ENCODE data around the gene WDR70. TPM values are rescaled to one million over a fixed set of nuclear protein-coding genes. Genes with fewer than 3 reads are reported as not detected.

The WDR70 gene
- total RNA-seq, 2 donors from 2014 or later = 18.0 to 25.3 TPM

DNA sequence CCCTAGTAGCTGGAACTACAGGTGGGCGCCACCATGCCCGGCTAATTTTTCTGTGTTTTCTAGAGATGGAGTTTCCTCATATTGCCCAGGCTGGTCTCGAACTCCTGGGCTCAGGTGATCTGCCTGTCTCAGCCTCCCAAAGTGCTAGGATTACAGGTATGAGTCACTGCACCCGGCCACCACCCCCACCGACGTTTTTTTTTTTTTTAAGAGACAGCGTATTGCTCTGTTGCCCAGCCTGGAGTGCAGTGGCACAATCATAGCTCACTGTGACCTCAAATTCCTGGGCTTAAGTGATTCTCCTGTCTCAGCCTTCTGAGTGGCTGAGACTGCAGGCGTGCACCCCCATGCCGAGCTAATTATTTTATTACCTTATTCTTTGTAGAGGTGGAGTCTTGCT, 38.2 kb downstream of the WDR70 start:
- DNase-seq (ENCODE audit: low spot score) = no peak

DNA sequence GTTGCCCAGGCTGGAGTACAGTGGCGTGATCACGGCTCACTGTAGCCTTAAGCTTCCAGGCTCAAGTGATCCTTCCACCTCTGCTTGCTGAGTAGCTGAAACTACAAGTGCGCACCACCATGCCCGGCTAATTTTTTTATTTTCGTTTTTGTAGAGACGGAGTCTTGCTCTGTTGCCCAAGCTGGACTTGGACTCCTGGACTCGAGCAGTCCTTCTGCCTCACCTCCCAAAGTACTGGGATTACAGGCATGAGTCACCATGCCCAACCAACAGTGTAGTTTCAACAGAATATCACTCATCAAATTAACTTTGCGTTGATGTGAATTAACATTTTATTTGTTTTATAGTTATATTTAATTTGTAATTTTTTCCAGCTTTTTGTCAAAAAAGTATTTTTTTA, 45.3 kb downstream of the WDR70 start:
- TF ChIP-seq, protein P1, sequence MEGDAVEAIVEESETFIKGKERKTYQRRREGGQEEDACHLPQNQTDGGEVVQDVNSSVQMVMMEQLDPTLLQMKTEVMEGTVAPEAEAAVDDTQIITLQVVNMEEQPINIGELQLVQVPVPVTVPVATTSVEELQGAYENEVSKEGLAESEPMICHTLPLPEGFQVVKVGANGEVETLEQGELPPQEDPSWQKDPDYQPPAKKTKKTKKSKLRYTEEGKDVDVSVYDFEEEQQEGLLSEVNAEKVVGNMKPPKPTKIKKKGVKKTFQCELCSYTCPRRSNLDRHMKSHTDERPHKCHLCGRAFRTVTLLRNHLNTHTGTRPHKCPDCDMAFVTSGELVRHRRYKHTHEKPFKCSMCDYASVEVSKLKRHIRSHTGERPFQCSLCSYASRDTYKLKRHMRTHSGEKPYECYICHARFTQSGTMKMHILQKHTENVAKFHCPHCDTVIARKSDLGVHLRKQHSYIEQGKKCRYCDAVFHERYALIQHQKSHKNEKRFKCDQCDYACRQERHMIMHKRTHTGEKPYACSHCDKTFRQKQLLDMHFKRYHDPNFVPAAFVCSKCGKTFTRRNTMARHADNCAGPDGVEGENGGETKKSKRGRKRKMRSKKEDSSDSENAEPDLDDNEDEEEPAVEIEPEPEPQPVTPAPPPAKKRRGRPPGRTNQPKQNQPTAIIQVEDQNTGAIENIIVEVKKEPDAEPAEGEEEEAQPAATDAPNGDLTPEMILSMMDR (IDR thresholded peaks at IDR 0.05) = no peak
- no peak for DNase-seq (ENCODE audit: low spot score)
- no peaks in the 10 kb centered on the region for H3K27me3 ChIP-seq (replicated peaks; ENCODE audit: insufficient read depth)
- ATAC-seq (ENCODE audit: insufficient number of reproducible peaks, low FRiP score, low read depth) = no peak
- H3K4me1 ChIP-seq (ENCODE audit: control insufficient read depth in 1 of 2, low read depth in 2 of 2) = no peaks in the 10 kb centered on the region
- H3K27ac ChIP-seq = no peak overlapping the region
- H3K9me3 ChIP-seq = no peaks in the 10 kb centered on the region
- no peak overlapping the region for H3K4me3 ChIP-seq
- peaks cover 12% of the 10 kb centered on the region for H3K36me3 ChIP-seq

More for the DNA sequence above, 38.2 kb downstream of the WDR70 start:
- no peaks in the 10 kb centered on the region for H3K4me1 ChIP-seq (ENCODE audit: control insufficient read depth in 1 of 2, low read depth in 2 of 2)
- H3K27me3 ChIP-seq (replicated peaks; ENCODE audit: insufficient read depth) = no peaks in the 10 kb centered on the region
- no peaks in the 10 kb centered on the region for H3K9me3 ChIP-seq
- TF ChIP-seq, protein P1 (IDR thresholded peaks at IDR 0.05) = no peak
- H3K27ac ChIP-seq = no peak overlapping the region
- ATAC-seq (ENCODE audit: insufficient number of reproducible peaks, low FRiP score, low read depth) = no peak
- H3K36me3 ChIP-seq = peaks cover 14% of the 10 kb centered on the region
- H3K4me3 ChIP-seq = no peak overlapping the region

DNA sequence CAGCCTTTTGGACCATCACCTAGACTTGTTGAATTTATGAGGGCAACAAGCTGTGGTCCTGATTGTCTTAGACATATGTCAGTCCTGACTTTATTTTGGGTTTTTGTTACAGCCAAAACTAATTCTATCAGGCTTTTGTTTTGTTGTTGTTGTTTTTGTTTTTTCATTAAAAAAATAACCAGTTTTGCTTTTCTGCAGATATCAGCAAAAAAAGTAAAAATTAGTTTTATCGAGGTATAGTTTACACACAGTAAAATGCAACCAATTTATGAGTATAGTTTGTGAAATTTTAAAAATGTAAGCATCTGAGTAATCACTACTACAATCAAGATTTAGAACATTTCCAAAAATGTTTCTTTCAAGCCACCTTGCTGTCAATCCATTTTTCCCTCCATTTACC, 48.9 kb downstream of the WDR70 start:
- Histone ChIP-seq H3K27me3 (replicated peaks; ENCODE audit: insufficient read depth) (no peaks in the 10 kb centered on the region), H3K9me3 (no peaks in the 10 kb centered on the region), H3K4me1 (ENCODE audit: control insufficient read depth in 1 of 2, low read depth in 2 of 2) (no peaks in the 10 kb centered on the region), H3K4me3 (no peak overlapping the region), H3K27ac (no peak overlapping the region), H3K36me3 (peaks cover 10% of the 10 kb centered on the region)
- DNase-seq (ENCODE audit: low spot score) (no peak), ATAC-seq (ENCODE audit: insufficient number of reproducible peaks, low FRiP score, low read depth) (no peak)
- TF ChIP-seq, protein P1 (IDR thresholded peaks at IDR 0.05) = no peak

DNA sequence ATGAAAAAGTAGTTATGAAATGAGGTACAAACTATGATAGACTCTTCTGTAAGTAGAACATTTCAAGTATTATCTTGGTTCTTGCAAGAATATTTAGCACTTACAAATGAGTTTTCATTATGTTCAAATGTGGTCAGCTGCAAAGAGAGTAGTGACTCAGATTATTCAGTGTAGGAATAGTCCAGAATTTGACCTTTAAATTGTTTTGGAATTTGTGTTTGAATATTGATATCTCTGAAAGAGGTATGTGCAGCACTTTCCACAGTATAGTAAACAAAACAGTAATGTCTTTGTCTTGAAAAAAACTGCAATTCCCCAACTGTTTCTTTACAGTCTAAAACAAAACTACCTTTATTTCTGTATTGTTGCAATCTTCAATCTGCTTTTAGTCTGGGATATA, 56.1 kb downstream of the WDR70 start:
- H3K27ac ChIP-seq = no peak overlapping the region
- H3K36me3 ChIP-seq = no peaks in the 10 kb centered on the region
- H3K9me3 ChIP-seq = no peaks in the 10 kb centered on the region
- TF ChIP-seq, protein P1 (IDR thresholded peaks at IDR 0.05) = no peak
- ATAC-seq (ENCODE audit: insufficient number of reproducible peaks, low FRiP score, low read depth) (no peak), DNase-seq (ENCODE audit: low spot score) (no peak)
- H3K27me3 ChIP-seq (replicated peaks; ENCODE audit: insufficient read depth) = no peaks in the 10 kb centered on the region
- no peaks in the 10 kb centered on the region for H3K4me1 ChIP-seq (ENCODE audit: control insufficient read depth in 1 of 2, low read depth in 2 of 2)
- H3K4me3 ChIP-seq = no peak overlapping the region

DNA sequence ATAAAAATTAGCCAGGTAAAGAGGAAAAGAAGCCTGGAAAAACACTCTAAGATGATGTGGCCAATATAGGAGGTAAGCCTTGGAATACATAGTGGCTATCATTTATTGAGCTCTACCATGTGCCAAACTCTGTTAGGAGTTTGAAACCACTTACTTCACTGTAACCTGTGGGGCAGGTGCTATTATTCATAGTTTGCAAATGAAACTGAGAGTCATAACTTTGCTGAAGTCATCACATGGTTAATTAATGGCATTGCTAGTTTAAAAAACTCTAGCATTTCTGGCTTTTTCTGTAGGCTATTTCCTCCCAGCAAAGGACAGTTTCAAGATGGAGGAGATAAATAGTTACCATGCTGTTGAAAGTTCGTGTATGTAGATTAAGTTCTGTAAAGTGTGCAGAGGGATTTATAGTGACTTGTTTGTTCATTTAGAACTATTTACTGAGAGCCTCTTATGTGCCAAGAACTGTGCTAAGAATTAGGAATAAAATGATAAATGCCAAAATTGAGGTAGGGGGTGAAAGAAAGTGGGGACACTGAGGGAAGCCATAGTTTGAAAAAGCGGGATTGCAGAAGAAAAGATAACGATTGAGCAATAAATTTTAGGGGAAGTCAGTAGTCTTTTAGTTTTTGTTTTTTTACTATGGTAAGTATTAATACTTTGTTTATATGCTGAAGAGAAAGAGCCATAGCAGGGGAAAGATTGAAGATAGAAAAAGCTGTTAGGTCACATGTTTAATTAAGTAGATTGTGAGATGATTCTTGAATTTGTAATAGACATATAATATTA, 57.2 kb downstream of the WDR70 start:
- H3K4me1 ChIP-seq (ENCODE audit: control insufficient read depth in 1 of 2, low read depth in 2 of 2) = no peaks in the 10 kb centered on the region
- no peak for DNase-seq (ENCODE audit: low spot score)
- H3K27ac ChIP-seq = no peak overlapping the region
- ATAC-seq (ENCODE audit: insufficient number of reproducible peaks, low FRiP score, low read depth) = no peak
- TF ChIP-seq, protein P1 (IDR thresholded peaks at IDR 0.05) = no peak
- H3K9me3 ChIP-seq = no peaks in the 10 kb centered on the region
- no peaks in the 10 kb centered on the region for H3K36me3 ChIP-seq
- H3K27me3 ChIP-seq (replicated peaks; ENCODE audit: insufficient read depth) = no peaks in the 10 kb centered on the region
- H3K4me3 ChIP-seq = no peak overlapping the region

Measured in thoracic aorta (tissue), 2 donors.